OCI-LY7 (cell line): ENCODE data around the gene DNAI1. TPM values are rescaled to one million over a fixed set of nuclear protein-coding genes. Genes with fewer than 3 reads are reported as not detected.

Experiments used
- BruUV-seq: library from RNA; stranded (reverse); fragments of 400-500 nt; replicated peaks from 2 replicates; lab custom pipeline; 2021; lab: Mats Ljungman, UMichigan
- CTCF ChIA-PET: fragments of 300-600 bp; sonication (Branson Sonifier 250); formaldehyde crosslinking; loops from one replicate; lab custom pipeline; 2022; ENCODE audit warnings: antibody characterized with exemption; ENCODE audit not compliant: unreplicated experiment; lab: Charles Lee
- POLR2A ChIA-PET: fragments of 300-600 bp; sonication (Branson Sonifier 250); formaldehyde crosslinking; loops from one replicate; lab custom pipeline; 2022; ENCODE audit warnings: antibody characterized with exemption; lab: Charles Lee
- DNase-seq: peaks from one replicate; pipeline ENCODE4 v3.0.0-alpha.2; 2015; ENCODE audit warnings: low spot score
- H2AFZ ChIP-seq: fragments of 200-600 bp; sonication (generic), shearing (Covaris generic); 2 replicates; pipeline ENCODE4 v1.6.1; 2014; ENCODE audit warnings: mild to moderate bottlenecking, antibody characterized with exemption, low read length, moderate library complexity
- H3K27ac ChIP-seq: fragments of 200-600 bp; sonication (generic); 2 replicates; pipeline ENCODE4 v1.5.1; 2014; ENCODE audit warnings: mixed run types, low read depth, mild to moderate bottlenecking, moderate library complexity, low read length, inconsistent platforms; ENCODE audit not compliant: poor library complexity, severe bottlenecking
- H3K36me3 ChIP-seq: fragments of 200-600 bp; sonication (generic); 2 replicates; pipeline ENCODE4 v1.6.1; 2014; ENCODE audit warnings: mild to moderate bottlenecking, antibody characterized with exemption, low read length, moderate library complexity, mixed read lengths; ENCODE audit not compliant: insufficient read depth
- H3K4me1 ChIP-seq: fragments of 200-600 bp; sonication (generic); 2 replicates; pipeline ENCODE4 v1.5.1; 2014; ENCODE audit warnings: mild to moderate bottlenecking, low read length; ENCODE audit not compliant: insufficient read depth, poor library complexity, severe bottlenecking
- H3K4me2 ChIP-seq: fragments of 200-600 bp; sonication (generic); 2 replicates; pipeline ENCODE4 v1.6.1; 2014; ENCODE audit warnings: mild to moderate bottlenecking, low read length
- H3K4me3 ChIP-seq: fragments of 200-600 bp; sonication (generic); 2 replicates; pipeline ENCODE4 v1.5.1; 2014; ENCODE audit warnings: mild to moderate bottlenecking, low read depth, low read length; ENCODE audit not compliant: poor library complexity, severe bottlenecking
- H3K79me2 ChIP-seq: fragments of 200-600 bp; sonication (generic); 2 replicates; pipeline ENCODE4 v1.6.1; 2016; ENCODE audit warnings: low read depth, mild to moderate bottlenecking, low read length, moderate library complexity, mixed read lengths; ENCODE audit not compliant: insufficient read depth
- H3K9me2 ChIP-seq: fragments of 200-600 bp; sonication (generic); 2 replicates; pipeline ENCODE4 v1.6.1; 2016; ENCODE audit warnings: mild to moderate bottlenecking, low read length, mixed read lengths; ENCODE audit not compliant: insufficient read depth
- H3K9me3 ChIP-seq: fragments of 200-600 bp; sonication (generic); 2 replicates; pipeline ENCODE4 v1.6.1; 2014; ENCODE audit warnings: mild to moderate bottlenecking, mixed run types, low read length, mixed read lengths
- H4K20me1 ChIP-seq: fragments of 200-600 bp; sonication (generic); 2 replicates; pipeline ENCODE4 v1.6.1; 2014; ENCODE audit warnings: mild to moderate bottlenecking, antibody characterized with exemption, low read length, moderate library complexity, mixed read lengths; ENCODE audit not compliant: insufficient read depth
- EZH2phosphoT487 ChIP-seq: fragments of 200-600 bp; sonication (generic); IDR thresholded peaks from 2 replicates; pipeline ENCODE4 v1.6.1; 2018; ENCODE audit warnings: low read depth, borderline replicate concordance, mild to moderate bottlenecking, mixed run types, antibody characterized with exemption, low read length, moderate library complexity, mixed read lengths
- intact Hi-C: fragments of 100-400 bp; cut with micrococcal nuclease; formaldehyde crosslinking; loops from one replicate; pipeline ENCODE4 v1.10.0; 2022; ENCODE audit not compliant: unreplicated experiment
- total RNA-seq, 2 experiments: library from RNA; depleted of rRNA in 1 of 2; stranded (reverse); fragments of >200 nt in 1 of 2; shearing (Covaris generic) in 1 of 2; gene quantifications; 2 replicates each; pipeline ENCODE4 v1.2.3, GENCODE V29; 2014 to 2022
- TF ChIP-seq, protein P1 (sequence below): fragments of 200-600 bp; sonication (generic); conservative IDR thresholded peaks from 2 replicates; pipeline ENCODE4 v1.5.1; 2014; ENCODE audit warnings: mild to moderate bottlenecking, antibody characterized with exemption, low read length, moderate library complexity, mixed read lengths

Gene DNAI1
- total RNA-seq, 2 experiments from 2014 or later: 0.57 to 0.97 TPM

DNA sequence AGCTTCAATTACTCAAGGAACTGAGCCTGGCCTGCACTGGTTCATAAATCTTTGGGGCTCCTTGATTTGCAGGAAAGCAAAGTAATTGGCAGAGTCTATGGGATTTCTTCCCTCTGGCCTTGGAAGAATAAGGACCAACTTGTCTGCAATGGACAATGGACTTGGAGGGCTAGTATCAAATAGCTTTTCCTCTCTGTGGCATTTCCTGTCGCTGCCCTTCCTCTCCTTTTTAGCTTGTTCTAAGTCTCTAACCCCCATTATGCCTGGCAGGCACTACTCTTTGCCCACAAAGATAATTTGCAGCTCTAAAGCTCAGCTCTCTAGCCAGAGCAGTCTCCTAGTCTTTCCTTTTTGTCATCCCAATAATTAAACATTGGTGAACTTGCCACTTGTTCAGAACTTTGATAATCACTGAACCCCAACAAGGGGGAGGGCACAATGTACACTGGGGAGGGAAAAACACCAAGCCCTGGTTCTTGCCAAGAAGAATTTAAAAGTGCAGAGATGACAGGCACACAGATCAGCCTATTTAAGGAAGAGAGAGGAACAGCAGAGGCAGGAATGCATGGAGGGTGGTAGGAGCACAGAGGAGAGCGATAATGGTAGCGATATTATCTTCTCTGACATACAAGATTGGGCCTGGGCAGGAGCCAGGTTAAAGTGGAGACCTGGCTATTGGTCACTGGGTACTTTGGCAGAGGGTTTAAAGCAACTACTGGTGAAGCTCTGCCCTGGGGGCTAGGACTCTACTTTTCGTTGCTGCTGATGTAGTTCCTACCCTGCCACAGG is 38.7 kb upstream of the DNAI1 start:
- no peaks in the 10 kb centered on the region for H3K79me2 ChIP-seq
- no TSS peak for BruUV-seq
- H3K9me2 ChIP-seq: no peaks in the 10 kb centered on the region
- POLR2A ChIA-PET: no interaction called here
- intact Hi-C loops: no loop called here
- no peaks in the 10 kb centered on the region; the same call in 1 of the 2 replicates for H4K20me1 ChIP-seq
- H3K9me3 ChIP-seq: no peaks in the 10 kb centered on the region
- H3K27ac ChIP-seq: no peak overlapping the region
- no peak overlapping the region for H2AFZ ChIP-seq
- no peak overlapping the region for H3K4me3 ChIP-seq
- H3K4me1 ChIP-seq: no peaks in the 10 kb centered on the region
- CTCF ChIA-PET: no interaction called here
- no peak overlapping the region for H3K4me2 ChIP-seq
- no peak for TF ChIP-seq EZH2phosphoT487
- TF ChIP-seq, protein P1, sequence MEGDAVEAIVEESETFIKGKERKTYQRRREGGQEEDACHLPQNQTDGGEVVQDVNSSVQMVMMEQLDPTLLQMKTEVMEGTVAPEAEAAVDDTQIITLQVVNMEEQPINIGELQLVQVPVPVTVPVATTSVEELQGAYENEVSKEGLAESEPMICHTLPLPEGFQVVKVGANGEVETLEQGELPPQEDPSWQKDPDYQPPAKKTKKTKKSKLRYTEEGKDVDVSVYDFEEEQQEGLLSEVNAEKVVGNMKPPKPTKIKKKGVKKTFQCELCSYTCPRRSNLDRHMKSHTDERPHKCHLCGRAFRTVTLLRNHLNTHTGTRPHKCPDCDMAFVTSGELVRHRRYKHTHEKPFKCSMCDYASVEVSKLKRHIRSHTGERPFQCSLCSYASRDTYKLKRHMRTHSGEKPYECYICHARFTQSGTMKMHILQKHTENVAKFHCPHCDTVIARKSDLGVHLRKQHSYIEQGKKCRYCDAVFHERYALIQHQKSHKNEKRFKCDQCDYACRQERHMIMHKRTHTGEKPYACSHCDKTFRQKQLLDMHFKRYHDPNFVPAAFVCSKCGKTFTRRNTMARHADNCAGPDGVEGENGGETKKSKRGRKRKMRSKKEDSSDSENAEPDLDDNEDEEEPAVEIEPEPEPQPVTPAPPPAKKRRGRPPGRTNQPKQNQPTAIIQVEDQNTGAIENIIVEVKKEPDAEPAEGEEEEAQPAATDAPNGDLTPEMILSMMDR: no peak
- H3K36me3 ChIP-seq: no peaks in the 10 kb centered on the region
- DNase-seq: no peak

DNA sequence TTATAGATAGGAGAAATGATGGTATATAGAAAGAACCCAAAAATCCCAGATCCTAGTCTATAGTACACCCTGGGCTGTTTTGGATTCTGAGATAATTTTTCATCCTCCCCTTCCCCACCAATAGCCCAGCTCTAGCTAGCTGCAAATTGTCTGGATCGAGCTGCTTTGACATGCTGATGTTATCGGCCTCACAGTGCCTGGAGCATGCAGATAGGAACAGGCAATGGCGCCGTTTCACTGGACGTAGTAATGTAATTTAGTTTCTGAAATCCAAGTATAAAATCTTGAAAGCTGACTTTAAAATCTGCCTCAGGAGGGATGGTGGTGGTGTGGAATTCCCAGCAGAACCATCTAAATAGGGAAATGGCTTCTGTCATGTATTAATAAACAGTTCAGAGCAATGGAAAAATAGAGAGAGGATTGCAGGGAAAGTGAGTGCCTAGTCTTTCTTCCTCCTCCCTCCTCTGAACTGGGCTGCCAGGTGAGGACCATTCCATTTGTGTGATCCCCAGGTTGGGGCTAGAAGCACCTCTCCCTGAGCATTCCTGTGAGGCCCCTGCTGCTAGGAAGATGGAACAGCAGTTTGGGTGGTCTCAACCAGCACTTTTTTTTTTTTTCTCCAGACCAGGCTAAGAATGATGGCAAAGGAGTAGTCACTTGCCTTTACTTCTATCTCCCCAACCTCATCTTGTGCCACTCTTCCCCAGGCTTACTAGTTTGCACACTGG is 32.1 kb upstream of the DNAI1 start:
- ChIA-PET CTCF (no interaction called here), POLR2A (interaction anchor here (0.5 kb wide), 1 partner anchor 93 kb away, joined by 4 read pairs; no protein-coding TSS in a partner anchor)
- Histone ChIP-seq H3K9me3 (no peaks in the 10 kb centered on the region), H3K79me2 (no peaks in the 10 kb centered on the region), H3K4me1 (no peaks in the 10 kb centered on the region), H4K20me1 (no peaks in the 10 kb centered on the region), H2AFZ (no peak overlapping the region), H3K9me2 (no peaks in the 10 kb centered on the region), H3K36me3 (no peaks in the 10 kb centered on the region), H3K27ac (no peak overlapping the region), H3K4me3 (no peak overlapping the region), H3K4me2 (no peak overlapping the region)
- TF ChIP-seq, protein P1: no peak
- no peak for TF ChIP-seq EZH2phosphoT487
- no peak for DNase-seq
- intact Hi-C loops: no loop called here
- no TSS peak for BruUV-seq
